Stimulated activated CD8-positive, alpha-beta memory T cell treated with anti-CD3 and anti-CD28 coated beads, Interleukin-15, amount 100 ng/mL, for 4 hours (primary cell): ENCODE measurements around the gene STX12.
"Not testable (repeated sequence)": the region's sequence is repeated elsewhere in the genome, so short reads cannot be mapped to it uniquely, and the experiment has no call there.

Experiments used
- DNase-seq, 2 donors: peaks; one replicate each; pipeline ENCODE4 v3.0.0-alpha.2; 2020; ENCODE audit warnings: low read depth in 2 of 2

STX12 gene

DNA sequence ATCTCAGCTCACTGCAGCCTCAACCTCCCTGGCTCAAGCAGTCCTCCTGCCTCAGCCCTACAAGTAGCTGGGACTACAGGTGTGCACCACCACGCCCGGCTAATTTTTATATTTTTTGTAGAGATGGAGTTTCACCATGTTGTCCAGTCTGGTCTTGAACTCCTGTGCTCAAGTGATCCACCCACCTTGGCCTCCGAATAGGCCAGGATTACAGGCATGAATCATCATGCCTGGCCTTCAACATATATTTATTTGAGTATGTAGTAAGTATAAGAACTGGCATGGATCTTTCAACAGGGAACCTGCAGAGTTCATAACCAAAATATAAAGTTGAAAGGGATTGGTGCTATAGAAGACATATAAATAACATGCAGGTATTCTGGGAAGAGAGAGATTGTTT, 2.3 kb downstream of the STX12 start:
- DNase-seq: not testable (repeated sequence)

DNA sequence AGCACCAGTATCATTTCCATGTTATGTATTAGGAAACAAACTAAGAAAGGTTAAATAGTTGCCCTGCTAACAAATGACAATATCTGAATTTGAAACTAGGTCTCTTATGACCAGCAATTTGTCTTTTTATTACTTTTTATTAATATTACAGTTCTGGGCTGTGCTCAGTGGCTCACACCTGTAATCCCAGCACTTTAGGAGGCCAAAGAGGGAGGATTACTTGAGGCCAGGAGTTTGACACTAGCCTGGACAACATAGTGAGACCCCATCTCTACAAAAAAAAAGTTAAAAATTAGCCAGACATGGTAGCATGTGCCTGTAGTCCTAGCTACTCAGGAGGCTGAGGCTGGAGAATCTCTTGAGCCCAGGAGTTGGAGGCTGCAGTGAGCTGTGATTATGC, 3.3 kb downstream of the STX12 start:
- not testable (repeated sequence) for DNase-seq

DNA sequence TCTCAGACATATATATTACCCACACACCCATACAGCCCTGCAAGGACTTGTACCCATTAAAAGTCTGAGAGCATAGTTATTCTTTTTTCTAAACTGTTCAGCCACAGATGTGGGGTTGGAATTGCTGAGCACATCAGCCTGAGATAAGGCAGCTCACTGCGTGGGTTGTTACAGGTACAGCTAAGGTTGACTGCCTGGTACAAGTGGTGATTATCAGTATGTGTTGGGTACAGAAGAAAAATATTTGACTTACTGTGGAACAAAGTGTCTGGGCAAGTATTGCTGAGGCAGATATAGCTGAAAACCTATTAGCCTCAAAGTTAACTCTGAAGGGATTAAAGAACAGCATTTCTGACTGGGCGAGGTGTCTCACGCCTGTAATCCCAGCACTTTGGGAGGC, 5.0 kb downstream of the STX12 start:
- no peak for DNase-seq

DNA sequence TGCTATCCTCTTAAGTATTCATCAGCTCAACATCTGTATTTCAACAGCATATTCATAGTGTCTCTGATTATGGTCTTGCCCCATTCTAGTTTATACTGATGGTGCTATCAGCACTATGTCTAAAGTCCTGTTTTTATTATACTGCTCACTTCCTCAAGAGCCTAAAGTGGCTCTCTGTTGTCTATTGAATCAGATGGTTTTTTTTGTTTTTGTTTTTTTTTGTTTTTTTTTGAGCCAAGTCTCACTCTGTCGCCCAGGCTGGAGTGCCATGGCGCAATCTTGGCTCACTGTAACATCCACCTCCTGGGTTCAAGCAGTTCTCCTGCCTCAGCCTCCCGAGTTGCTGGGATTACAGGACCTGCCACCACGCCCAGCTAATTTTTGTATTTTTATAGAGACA, 6.1 kb downstream of the STX12 start:
- no peak for DNase-seq

DNA sequence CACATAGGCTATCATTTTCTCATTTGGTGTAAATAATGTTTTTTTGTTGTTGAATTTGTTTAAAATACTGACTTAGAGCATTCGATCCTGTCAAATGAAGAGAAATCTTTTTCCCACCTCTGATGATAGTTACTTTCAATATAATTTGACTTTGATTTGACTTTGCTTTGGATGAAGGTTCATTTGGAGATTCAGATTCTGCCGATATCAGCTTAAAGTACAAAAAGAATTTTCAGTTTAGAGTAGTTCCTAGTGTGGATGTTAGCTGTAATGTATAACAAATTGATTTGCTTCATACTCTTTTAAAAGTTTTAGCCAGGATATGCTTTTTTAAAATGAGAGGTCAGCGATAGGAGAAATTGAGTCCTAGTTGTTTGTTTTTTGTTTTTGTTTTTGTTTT, 9.9 kb downstream of the STX12 start:
- DNase-seq: no peak

DNA sequence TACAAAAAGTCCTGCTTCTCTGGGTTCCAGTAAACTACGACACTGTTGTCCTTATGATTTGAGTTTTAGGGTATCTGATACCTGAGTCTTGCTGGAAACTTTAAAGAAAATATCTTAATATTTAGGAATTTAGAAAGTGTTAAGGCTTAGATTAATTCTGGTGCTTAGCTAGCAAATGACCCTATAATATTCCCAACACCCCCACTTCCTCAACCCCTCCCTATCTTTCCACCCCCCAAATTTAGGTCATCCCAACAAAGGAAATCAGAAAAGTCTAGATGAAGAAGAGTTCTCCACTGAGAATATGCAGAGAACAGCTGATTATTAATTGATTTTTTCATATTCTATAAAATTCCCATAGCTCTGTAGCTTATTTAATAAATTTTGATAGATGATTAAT, 11.7 kb downstream of the STX12 start:
- DNase-seq: no peak

DNA sequence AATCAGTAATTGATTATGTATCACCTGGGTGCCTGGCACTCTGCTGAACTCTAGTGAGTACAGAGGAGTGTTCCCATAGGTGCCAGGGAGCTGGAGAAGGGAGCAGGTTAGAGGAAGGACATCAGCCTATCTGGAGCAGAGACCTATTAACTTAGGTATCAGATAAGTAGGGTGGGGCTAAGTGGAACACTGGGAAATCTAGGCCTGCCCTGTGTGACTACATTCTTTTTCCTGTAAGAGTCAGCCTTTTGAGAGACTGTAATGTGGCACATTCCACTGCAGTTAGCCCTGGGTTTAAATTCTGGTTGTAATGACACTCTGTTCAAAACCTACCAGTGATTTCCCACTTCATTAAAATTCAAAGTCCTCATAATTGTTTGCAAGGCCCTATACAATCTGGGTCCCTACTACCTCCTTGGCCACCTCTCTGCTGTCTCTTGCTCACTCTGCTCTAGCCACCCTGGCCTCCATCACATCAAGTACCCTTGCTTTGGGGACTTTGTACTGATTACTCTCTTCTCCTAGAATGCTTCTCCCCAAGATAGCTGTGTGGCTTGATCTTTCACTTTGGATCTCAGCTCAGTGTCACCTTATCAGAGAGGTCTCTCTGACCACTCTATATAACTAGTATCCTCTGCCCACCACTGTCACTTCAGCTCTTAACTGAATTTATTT, 12.9 kb downstream of the STX12 start:
- no peak for DNase-seq

DNA sequence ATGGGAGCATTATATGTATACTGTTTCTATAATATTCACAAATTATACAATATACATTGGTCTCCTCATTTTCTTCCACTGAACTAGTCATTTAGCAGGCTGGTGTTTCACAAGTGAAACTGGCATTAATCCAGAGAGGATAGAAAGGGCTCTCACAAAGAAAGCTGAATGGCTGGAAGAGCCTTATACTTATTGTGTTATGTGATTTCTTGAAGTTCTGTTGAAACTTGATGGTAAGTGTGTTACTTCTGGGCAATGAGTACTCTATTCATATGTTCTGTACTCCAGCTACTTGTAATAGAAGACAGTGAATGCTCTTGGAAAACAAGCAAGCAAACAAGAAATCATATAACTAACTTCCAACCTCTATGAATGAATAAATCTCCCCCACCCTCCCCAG, 14.9 kb downstream of the STX12 start:
- no peak for DNase-seq

DNA sequence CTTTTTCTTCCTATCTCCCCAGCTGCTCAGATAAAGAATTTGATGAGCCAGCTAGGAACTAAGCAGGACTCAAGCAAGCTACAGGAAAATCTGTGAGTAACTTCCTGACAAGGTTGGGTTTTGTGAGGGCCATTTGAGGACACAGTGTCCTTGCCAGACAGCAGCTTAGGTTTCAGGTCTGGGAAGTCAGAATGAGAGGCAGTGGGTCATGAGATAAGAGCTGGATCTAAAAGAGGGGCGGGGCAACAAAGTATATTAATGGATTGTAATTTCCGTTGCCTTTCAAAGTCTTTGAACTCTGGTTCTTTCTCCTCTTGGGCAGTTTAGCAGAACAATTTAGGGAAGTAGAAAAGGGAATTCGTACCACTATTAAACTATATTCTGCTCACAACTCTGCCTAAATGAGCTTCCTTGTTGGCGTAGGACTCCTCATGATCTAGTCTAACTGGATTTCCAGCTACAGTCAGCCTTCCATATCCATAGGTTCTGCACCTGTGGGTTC, 16.6 kb downstream of the STX12 start:
- no peak for DNase-seq

DNA sequence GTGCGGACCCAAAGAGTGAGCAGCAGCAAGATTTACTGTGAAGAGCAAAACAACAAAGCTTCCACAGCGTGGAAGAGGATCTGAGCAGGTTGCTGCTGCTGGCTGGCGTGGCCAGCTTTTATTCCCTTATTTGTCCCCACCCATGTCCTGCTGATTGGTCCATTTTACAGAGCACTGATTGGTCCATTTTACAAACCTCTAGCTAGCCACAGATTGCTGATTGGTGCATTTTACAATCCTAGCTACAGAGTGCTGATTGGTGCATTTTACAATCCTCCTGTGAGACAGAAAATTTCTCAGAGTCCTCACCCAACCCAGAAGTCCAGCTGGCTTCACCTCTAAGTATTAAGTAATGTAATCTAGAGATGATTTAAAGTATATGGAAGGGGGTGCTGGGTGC, 17.3 kb downstream of the STX12 start:
- DNase-seq: not testable (repeated sequence)

DNA sequence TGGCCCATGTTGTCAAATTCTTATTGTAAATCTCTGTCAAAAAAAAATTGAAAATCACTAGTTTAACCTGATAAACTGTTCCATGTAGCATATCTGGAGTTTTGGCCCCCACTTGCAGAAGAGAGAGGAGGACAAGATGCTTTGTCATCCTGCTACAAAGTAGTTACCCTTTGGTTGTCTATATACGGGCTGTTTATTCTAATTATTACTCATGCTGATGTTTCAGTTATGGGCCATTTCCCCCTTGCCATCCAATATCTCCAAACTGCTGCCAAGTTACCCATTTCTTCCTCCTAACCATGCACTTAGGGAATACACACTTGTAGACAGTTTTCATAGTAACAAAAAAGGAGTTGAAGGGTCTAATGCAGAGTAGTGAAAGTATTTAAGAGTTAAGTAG, 22.6 kb downstream of the STX12 start:
- DNase-seq: no peak

DNA sequence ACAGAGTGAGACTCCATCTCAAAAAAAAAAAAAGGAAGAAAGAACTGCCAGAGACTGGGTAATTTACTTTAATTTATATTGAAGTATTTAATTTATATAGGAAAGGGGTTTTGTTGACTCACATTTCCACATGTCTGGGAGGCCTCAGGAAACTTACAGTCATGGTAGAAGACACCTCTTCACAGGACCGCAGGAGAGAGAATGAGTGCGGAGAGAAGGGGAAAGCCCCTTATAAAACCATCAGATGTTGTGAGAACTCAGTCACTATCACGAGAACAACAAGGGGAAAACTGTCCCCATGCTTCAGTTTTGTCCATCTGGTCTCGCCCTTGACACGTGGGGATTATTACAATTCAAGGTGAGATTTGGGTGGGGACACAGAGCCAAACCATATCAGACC, 31.8 kb downstream of the STX12 start:
- DNase-seq: no peak

DNA sequence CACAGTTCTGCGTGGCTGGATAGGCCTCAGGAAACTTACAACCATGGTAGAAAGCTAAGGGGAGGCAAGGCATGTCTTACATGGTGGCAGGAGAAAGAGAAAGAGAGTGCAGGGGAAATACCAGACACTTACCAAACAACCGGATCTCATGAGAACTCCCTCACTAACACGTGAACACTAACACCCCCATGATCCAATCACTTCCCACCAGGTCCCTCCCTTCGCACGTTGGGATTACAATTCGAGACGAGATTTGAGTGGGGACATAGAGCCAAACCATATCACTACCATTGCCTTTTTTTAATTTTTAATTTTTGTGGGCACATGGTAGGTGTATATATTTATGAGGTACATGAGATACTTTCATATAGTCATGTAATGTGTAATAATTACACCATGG, 33.7 kb downstream of the STX12 start:
- no peak for DNase-seq

DNA sequence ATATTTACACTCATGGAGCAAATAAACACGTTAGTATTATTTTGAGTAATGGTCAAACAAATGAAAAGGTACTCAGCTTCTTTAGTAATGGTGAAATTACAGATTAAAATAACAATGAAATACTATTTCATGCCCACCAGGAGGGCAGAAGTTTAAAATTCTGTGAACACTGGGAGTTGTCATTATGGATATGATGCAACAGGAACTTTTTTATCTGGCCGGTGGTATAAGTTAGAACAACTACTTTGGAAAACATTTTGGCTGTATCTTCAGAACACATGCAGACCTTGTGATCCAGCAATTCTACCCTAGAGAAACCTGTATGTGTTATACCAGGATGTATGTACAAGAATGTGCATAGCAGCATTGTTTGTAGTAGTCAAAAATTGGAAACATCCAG, 34.4 kb downstream of the STX12 start:
- DNase-seq: no peak

DNA sequence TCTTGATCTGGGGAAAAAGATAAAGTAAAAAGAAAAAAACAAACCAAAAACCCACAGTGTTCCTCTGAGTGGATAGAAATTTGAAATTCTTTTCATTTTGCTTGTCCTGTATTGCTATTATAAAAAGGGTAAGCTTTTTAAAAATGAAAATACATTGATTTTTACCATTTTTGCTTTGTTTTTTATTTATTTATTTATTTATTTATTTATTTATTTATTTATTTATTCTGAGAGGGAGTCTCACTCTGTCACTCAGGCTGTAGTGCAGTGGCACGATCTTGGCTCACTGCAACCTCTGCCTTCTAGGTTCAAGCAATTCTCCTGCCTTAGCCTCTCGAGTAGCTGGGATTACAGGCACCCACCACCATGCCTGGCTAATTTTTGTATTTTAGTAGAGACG, 35.1 kb downstream of the STX12 start:
- DNase-seq: not testable (repeated sequence)

DNA sequence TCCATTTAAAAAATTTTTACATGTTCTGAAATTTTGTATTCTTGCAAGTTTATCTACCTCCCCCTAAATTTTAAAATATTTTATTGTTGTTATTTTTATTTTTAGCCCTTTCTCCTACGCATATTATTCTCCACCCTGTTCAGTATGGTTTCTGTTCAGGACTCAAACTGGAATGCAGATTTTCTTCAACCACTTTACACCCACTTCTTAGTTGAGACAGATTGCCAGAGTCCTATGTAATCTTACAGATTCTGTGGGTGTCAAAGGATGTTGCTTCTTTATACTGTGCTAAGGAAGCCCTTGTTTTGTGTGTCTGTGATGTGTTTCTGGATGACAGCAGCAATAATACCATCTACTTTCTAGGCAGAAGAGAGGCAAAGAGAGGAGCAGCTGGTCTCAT, 36.9 kb downstream of the STX12 start:
- no peak for DNase-seq

DNA sequence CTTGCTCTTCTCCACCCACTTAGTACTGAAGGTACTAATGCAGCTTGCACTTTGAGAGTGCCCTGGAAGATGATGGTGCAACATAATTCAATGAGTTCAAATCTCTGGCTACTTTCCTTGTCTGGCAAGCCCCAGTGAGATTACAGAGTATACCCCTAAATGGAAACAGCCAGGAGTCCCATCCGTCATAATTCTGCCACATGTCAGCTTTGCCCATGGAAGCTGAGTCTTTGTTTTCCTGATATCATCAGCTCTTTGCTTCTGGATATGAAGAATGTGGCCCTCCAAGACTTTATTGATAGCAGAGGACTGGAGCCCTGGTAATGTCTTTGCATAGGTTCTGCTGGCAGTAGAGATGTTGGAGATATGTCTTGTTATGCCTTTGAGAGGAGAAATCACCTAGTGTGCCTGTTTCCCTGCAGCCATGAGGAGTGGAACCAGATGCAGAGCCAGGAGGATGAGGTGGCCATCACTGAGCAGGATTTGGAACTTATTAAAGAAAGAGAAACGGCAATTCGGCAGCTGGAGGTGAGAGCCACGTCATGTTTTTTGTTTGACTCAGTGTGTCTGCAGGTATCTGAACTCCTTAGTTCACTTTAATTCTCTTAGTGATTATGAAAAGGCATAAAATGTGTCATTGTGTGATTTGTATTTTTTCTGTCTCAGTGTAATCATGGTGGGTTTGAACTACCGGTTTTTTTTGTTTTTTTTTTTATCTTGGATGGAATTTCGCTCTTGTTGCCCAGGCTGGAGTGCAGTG, 38.9 kb downstream of the STX12 start:
- DNase-seq: no peak

DNA sequence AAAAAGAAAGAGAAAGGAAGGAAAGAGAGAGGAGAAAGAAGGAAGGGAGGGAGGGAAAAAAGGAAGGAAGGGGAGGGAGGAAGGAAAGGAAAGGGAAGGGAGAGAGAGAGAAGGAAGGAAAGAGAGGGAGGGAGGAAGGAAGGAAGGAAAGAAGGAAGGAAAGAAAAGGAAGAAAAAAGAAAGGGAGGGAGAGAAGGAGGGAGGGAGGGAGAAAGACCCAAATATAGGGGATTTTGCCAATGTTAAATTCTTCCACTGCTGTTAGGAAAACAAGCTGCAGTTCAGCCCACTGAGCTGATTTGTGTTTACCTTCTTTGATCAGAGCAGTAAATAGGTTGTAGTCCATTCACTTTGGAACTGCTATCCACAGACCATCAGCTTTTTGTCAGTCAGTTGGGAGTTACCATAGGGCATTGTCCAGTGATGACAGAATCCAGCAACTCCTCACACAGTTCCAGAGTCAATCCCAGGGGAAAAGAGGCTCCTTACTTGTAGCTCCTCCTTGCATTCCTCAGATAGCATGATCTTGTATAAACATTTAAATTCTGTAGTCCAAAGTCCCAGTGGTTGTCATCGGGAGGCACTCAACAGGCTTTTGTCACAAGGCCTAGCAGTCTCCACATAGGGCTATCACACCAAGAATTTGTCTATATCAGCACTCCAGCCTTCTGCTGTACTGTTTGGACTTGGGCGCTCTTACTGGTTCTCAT, 44.1 kb downstream of the STX12 start:
- no peak for DNase-seq

DNA sequence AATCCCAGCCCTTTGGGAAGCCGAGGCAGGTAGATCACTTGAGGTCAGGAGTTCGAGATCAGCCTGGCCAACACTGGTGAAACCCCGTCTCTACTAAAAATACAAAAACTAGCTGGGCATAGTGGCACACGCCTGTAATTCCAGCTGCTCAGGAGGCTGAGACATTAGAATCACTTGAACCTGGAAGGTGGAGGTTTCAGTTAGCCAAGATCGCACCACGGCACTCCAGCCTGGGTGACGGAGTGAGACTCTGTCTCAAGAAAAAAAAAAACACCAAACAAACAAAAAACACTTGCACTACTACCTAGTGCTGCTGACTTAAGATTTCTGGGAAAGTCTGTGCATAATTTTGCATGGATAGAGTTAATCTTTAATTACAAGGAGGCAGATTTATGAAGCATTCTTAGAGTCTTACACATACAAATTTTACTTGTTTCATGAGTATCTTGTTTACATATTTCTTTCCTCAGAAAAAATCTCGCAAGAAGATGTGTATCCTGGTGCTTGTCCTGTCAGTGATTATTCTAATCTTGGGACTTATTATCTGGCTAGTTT, 48.8 kb downstream of the STX12 start:
- no peak for DNase-seq

DNA sequence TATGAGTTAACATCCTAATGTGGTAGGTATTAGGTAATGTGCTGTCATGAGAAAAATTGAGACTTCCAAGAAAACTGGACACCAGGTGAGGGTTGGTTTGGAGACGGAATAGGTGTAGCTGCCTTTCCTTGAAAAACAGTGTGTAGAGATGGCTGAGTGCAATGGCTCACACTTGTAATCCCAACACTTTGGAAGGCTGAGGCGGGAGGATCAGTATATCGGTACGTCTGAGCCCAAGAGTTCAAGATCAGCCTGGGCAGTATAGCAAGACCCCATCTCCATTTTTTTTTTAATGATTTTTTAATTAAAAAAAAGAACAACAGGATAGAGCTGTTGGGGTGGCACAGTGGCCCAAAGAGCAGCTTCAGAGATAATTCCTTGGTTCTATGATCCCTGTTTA, 50.8 kb downstream of the STX12 start:
- DNase-seq: no peak

DNA sequence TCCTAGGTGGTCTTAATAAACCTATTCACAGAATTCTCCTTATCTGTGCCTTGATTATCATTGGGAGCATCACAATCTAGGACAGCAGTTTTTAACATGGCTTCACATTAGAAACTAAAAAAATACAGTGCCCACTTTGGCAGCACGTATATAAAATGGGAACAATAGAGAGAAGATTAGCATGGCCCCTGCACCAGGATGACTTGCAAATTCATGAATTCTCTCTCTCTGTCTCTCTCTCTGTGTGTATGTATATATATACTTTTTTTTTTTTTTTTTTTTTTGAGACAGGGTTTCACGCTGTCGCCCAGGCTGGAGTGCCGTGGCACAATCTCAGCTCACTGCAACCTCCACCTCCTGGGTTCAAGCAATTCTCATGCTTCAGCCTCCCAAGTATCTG, 51.4 kb downstream of the STX12 start:
- no peak for DNase-seq

DNA sequence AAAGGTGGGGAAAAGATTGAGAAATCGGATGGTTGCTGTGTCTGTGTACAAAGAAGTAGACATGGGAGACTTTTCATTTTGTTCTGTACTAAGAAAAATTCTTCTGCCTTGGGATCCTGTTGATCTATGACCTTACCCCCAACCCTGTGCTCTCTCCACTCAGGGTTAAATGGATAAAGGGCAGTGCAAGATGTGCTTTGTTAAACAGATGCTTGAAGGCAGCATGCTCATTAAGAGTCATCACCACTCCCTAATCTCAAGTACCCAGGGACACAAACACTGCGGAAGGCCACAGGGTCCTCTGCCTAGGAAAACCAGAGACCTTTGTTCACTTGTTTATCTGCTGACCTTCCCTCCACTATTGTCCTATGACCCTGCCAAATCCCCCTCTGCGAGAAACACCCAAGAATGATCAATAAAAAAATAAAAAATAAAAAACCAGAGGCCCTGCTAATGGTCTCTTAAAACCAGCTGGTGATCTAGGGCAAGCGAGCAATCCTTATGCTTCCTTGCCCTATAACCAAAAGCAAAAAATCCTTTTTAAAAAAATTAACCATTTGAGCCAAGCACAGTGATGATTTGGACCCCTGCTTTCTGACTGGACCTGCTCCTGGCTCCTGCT, 56.4 kb downstream of the STX12 start:
- not testable (repeated sequence) for DNase-seq
